H9 (cell line): Measurements from ENCODE around the gene TRIAP1. TPM values are rescaled to one million over a fixed set of nuclear protein-coding genes. Genes with fewer than 3 reads are reported as not detected.
"Not testable (repeated sequence)": the region's sequence is repeated elsewhere in the genome, so short reads cannot be mapped to it uniquely, and the experiment has no call there.

Source experiments
- DNase-seq: peaks from one replicate; pipeline ENCODE4 v3.0.0-alpha.2; 2017
- H2AFZ ChIP-seq: one replicate; pipeline ENCODE4 v1.6.1; 2013; ENCODE audit warnings: mild to moderate bottlenecking, low read length, control low read depth, moderate library complexity
- H2AK5ac ChIP-seq: 2 replicates; pipeline ENCODE4 v1.6.1; 2013; ENCODE audit warnings: low read length, control low read depth, mixed read lengths; ENCODE audit not compliant: insufficient read length
- H2BK120ac ChIP-seq: one replicate; pipeline ENCODE4 v1.6.1; 2013; ENCODE audit warnings: low read depth, mild to moderate bottlenecking, low read length, control low read depth, inconsistent platforms; ENCODE audit not compliant: poor library complexity, severe bottlenecking
- H2BK12ac ChIP-seq: 2 replicates; pipeline ENCODE4 v1.6.1; 2013; ENCODE audit warnings: low read length, control low read depth, mixed read lengths, low read depth; ENCODE audit not compliant: insufficient read length
- H2BK15ac ChIP-seq: 2 replicates; pipeline ENCODE4 v1.6.1; 2013; ENCODE audit warnings: low read depth, low read length, control low read depth
- H2BK20ac ChIP-seq: one replicate; pipeline ENCODE4 v1.6.1; 2013; ENCODE audit warnings: low read depth, mild to moderate bottlenecking, low read length, control low read depth, inconsistent platforms; ENCODE audit not compliant: poor library complexity, severe bottlenecking
- H2BK5ac ChIP-seq: 2 replicates; pipeline ENCODE4 v1.6.1; 2013; ENCODE audit warnings: low read length, control low read depth, mixed read lengths; ENCODE audit not compliant: insufficient read length
- H3K14ac ChIP-seq: 2 replicates; pipeline ENCODE4 v1.6.1; 2013; ENCODE audit warnings: low read length, control low read depth; ENCODE audit not compliant: insufficient read depth
- H3K18ac ChIP-seq: 2 replicates; pipeline ENCODE4 v1.6.1; 2013; ENCODE audit warnings: low read depth, mild to moderate bottlenecking, mixed read lengths, low read length, control low read depth; ENCODE audit not compliant: insufficient read length
- H3K23ac ChIP-seq: 2 replicates; pipeline ENCODE4 v1.6.1; 2013; ENCODE audit warnings: low read length, control low read depth, mixed read lengths, low read depth; ENCODE audit not compliant: insufficient read length
- H3K23me2 ChIP-seq: 2 replicates; pipeline ENCODE4 v1.6.1; 2013; ENCODE audit warnings: low read depth, mild to moderate bottlenecking, mixed read lengths, low read length, control low read depth; ENCODE audit not compliant: insufficient read length, poor library complexity, severe bottlenecking
- H3K27ac ChIP-seq: 2 replicates; pipeline ENCODE4 v1.5.1; 2013; ENCODE audit warnings: low read length, control low read depth, mixed read lengths, low read depth; ENCODE audit not compliant: insufficient read length
- H3K27me3 ChIP-seq: 2 replicates; pipeline ENCODE4 v1.6.1; 2013; ENCODE audit warnings: low read length, control low read depth, inconsistent platforms; ENCODE audit not compliant: insufficient read depth
- H3K4ac ChIP-seq: 2 replicates; pipeline ENCODE4 v1.6.1; 2013; ENCODE audit warnings: low read depth, mild to moderate bottlenecking, control low read depth, inconsistent platforms, low read length, moderate library complexity
- H3K4me1 ChIP-seq: 2 replicates; pipeline ENCODE4 v1.6.1; 2013; ENCODE audit warnings: low read length, control low read depth, inconsistent platforms; ENCODE audit not compliant: insufficient read depth
- H3K4me2 ChIP-seq: 2 replicates; pipeline ENCODE4 v1.6.1; 2013; ENCODE audit warnings: low read length, control low read depth, mixed read lengths; ENCODE audit not compliant: insufficient read length, insufficient read depth
- H3K56ac ChIP-seq: 2 replicates; pipeline ENCODE4 v1.6.1; 2013; ENCODE audit warnings: low read depth, mild to moderate bottlenecking, mixed read lengths, low read length, control low read depth; ENCODE audit not compliant: insufficient read length
- H3K79me1 ChIP-seq: 2 replicates; pipeline ENCODE4 v1.6.1; 2013; ENCODE audit warnings: low read depth, mild to moderate bottlenecking, moderate library complexity, low read length, control low read depth, inconsistent platforms; ENCODE audit not compliant: insufficient read depth, poor library complexity, severe bottlenecking
- H3K79me2 ChIP-seq: 2 replicates; pipeline ENCODE4 v1.6.1; 2013; ENCODE audit warnings: low read length, control low read depth, inconsistent platforms; ENCODE audit not compliant: insufficient read depth
- H3K9ac ChIP-seq: 2 replicates; pipeline ENCODE4 v1.6.1; 2013; ENCODE audit warnings: low read length, control low read depth, mixed read lengths; ENCODE audit not compliant: insufficient read length; ENCODE audit errors: extremely low read depth
- H3K9me3 ChIP-seq: one replicate; pipeline ENCODE4 v1.6.1; 2013; ENCODE audit warnings: low read depth, low read length, inconsistent platforms; ENCODE audit not compliant: control insufficient read depth
- H3T11ph ChIP-seq: one replicate; pipeline ENCODE4 v1.6.1; 2013; ENCODE audit warnings: mild to moderate bottlenecking, low read length, control low read depth, inconsistent platforms
- H4K20me1 ChIP-seq: one replicate; pipeline ENCODE4 v1.6.1; 2013; ENCODE audit not compliant: control insufficient read depth, insufficient read length, insufficient read depth
- H4K5ac ChIP-seq: 2 replicates; pipeline ENCODE4 v1.6.1; 2013; ENCODE audit warnings: low read depth, mild to moderate bottlenecking, mixed read lengths, low read length, control low read depth; ENCODE audit not compliant: insufficient read length
- H4K8ac ChIP-seq: replicated peaks from 2 replicates; pipeline ENCODE4 v1.6.1; 2013; ENCODE audit warnings: low read length, control low read depth, mixed read lengths, low read depth; ENCODE audit not compliant: insufficient read length
- H4K91ac ChIP-seq: 2 replicates; pipeline ENCODE4 v1.6.1; 2013; ENCODE audit warnings: low read depth, mild to moderate bottlenecking, moderate library complexity, mixed read lengths, low read length, control low read depth; ENCODE audit not compliant: insufficient read length
- H3K27ac Mint-ChIP-seq, 3 experiments: 2 replicates in 2 of 3; 3 replicates in 1 of 3; pipeline ENCODE4 v1.8.0; 2020 to 2021; ENCODE audit warnings: mixed read lengths in 3 of 3, mild to moderate bottlenecking in 1 of 3, moderate library complexity in 1 of 3
- H3K27me3 Mint-ChIP-seq: 2 replicates; pipeline ENCODE4 v1.8.0; 2021; ENCODE audit warnings: low read depth, mild to moderate bottlenecking, moderate library complexity, mixed read lengths
- H3K36me3 Mint-ChIP-seq, 3 experiments: 2 replicates in 2 of 3; 3 replicates in 1 of 3; pipeline ENCODE4 v1.8.0; 2020 to 2021; ENCODE audit warnings: low read depth in 3 of 3, mixed read lengths in 3 of 3; ENCODE audit not compliant: insufficient read depth in 1 of 3
- H3K4me1 Mint-ChIP-seq, 2 experiments: 2 replicates each; pipeline ENCODE4 v1.8.0; 2020; ENCODE audit warnings: mixed read lengths in 2 of 2
- H3K4me3 Mint-ChIP-seq, 2 experiments: 2 replicates in 1 of 2; 3 replicates in 1 of 2; pipeline ENCODE4 v1.8.0; 2020 to 2021; ENCODE audit warnings: mild to moderate bottlenecking in 2 of 2, mixed read lengths in 2 of 2, moderate library complexity in 1 of 2
- H3K9me3 Mint-ChIP-seq, 2 experiments: 2 replicates in 1 of 2; 3 replicates in 1 of 2; pipeline ENCODE4 v1.8.0; 2020; ENCODE audit warnings: mild to moderate bottlenecking in 2 of 2, mixed read lengths in 2 of 2, moderate library complexity in 1 of 2
- WGBS: extraction: QIAGEN DNeasy Blood & Tissue Kit; methylation state at CpG from one replicate; pipeline ENCODE4 v1.1.7; 2013; ENCODE audit warnings: missing lambda C conversion rate, low lambda C conversion rate, mixed read lengths; ENCODE audit not compliant: insufficient read length; ENCODE audit errors: extremely low coverage; 5-methylcytosine and 5-hydroxymethylcytosine counted together
- total RNA-seq: library from RNA; stranded (reverse); gene quantifications from 2 replicates; pipeline ENCODE4 v1.2.1, GENCODE V29; 2021
- TF ChIP-seq, protein P1 (sequence below): fragments of 200-600 bp; sonication (generic); conservative IDR thresholded peaks from 3 replicates; pipeline ENCODE4 v1.8.0; 2021; ENCODE audit warnings: antibody characterized with exemption, mild to moderate bottlenecking

The TRIAP1 gene
- total RNA-seq, 1 experiment from 2014 or later = 70.4 TPM

DNA sequence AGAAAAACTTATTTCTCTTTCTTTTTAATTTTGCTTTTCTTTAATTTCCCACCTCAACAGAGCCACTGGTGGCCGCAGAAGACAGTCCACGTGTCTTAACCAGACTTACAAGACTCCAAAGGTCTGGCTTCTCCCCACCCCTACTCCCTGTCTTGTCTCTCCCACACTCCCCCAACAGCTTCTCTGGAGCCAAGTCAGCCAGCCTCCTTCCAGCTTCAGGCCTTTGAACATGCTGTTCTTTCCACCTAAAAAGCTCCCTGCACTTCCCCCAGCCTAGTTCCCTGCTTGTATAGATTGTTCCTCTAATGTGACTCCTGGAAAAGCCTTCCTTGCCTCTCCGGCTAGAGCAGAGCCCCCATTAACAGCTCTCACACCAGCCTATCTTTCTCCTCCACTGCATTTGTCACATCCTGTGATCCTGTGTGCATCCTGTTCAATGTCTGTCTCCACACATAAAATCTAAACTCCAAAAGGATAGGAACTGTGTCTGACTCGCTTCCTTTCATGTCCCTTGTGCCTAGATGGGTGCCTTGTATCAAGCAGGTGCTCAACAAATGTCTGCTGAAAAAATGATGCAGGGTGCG, 42.0 kb upstream of the TRIAP1 start:
- Mint-ChIP-seq H3K4me3 (no peak overlapping the region), H3K27me3 (no peaks in the 10 kb centered on the region), H3K27ac (peak overlapping the region in 2 of 3 experiments; percentile 14 to 46; a peak in 4 of 7 replicates), H3K4me1 (no peaks in the 10 kb centered on the region), H3K36me3 (peaks cover 0 to 11% (median 6%) of the 10 kb centered on the region in 3 experiments; a peak in 6 of 7 replicates), H3K9me3 (no peaks in the 10 kb centered on the region)
- no peak overlapping the region for H3K18ac ChIP-seq
- H3K14ac ChIP-seq = no peak overlapping the region
- H3K9ac ChIP-seq = no peak overlapping the region
- no peak for DNase-seq
- no peak overlapping the region for H3K4ac ChIP-seq
- H2AK5ac ChIP-seq = no peak overlapping the region
- H3K56ac ChIP-seq = no peak overlapping the region
- H3K9me3 ChIP-seq = no peaks in the 10 kb centered on the region
- H2BK20ac ChIP-seq = no peak overlapping the region
- TF ChIP-seq, protein P1, sequence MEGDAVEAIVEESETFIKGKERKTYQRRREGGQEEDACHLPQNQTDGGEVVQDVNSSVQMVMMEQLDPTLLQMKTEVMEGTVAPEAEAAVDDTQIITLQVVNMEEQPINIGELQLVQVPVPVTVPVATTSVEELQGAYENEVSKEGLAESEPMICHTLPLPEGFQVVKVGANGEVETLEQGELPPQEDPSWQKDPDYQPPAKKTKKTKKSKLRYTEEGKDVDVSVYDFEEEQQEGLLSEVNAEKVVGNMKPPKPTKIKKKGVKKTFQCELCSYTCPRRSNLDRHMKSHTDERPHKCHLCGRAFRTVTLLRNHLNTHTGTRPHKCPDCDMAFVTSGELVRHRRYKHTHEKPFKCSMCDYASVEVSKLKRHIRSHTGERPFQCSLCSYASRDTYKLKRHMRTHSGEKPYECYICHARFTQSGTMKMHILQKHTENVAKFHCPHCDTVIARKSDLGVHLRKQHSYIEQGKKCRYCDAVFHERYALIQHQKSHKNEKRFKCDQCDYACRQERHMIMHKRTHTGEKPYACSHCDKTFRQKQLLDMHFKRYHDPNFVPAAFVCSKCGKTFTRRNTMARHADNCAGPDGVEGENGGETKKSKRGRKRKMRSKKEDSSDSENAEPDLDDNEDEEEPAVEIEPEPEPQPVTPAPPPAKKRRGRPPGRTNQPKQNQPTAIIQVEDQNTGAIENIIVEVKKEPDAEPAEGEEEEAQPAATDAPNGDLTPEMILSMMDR = no peak
- H4K8ac ChIP-seq = no peak overlapping the region
- no peak overlapping the region for H3K27ac ChIP-seq
- H2BK12ac ChIP-seq = no peak overlapping the region
- no peaks in the 10 kb centered on the region for H3K23me2 ChIP-seq
- no peaks in the 10 kb centered on the region for H3K4me1 ChIP-seq
- no peak overlapping the region for H4K5ac ChIP-seq
- no peak overlapping the region for H3K4me2 ChIP-seq
- no peak overlapping the region for H3K23ac ChIP-seq
- no peak overlapping the region for H4K91ac ChIP-seq
- H2AFZ ChIP-seq = no peak overlapping the region
- H3T11ph ChIP-seq = no peak overlapping the region
- no peaks in the 10 kb centered on the region for H3K79me1 ChIP-seq
- WGBS = no CpG with 5 or more reads among the region's 5 CpGs
- H3K79me2 ChIP-seq = no peaks in the 10 kb centered on the region
- H3K27me3 ChIP-seq = no peaks in the 10 kb centered on the region
- no peaks in the 10 kb centered on the region for H4K20me1 ChIP-seq
- H2BK5ac ChIP-seq = no peak overlapping the region
- no peak overlapping the region for H2BK120ac ChIP-seq
- H2BK15ac ChIP-seq = no peak overlapping the region

DNA sequence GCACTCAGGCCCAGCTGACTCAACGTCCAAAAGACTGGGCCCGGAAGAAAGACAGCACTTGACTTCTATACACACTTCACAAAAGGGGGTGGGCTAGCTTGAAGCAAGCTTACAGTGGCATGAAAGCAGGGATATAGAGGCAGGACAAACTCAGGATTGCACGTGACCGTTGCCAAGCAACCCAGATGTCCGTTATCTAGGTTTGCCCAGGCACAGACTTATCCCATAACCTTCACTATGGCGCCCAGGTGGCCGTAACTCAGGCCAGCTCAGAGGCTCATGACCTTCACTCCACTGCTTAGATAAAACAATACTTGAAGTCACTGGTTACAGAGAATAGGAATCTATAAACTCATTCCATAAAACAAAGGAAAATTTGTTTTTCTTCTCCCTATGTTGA, 41.4 kb upstream of the TRIAP1 start:
- H3K79me1 ChIP-seq, H2BK15ac ChIP-seq, H3K18ac ChIP-seq, H3K79me2 ChIP-seq, H3K27me3 Mint-ChIP-seq, H3K27ac ChIP-seq, H3K4me3 Mint-ChIP-seq, H2BK12ac ChIP-seq, H4K20me1 ChIP-seq, H3K4me1 ChIP-seq, H3K9me3 Mint-ChIP-seq, H2AK5ac ChIP-seq, H3K4me1 Mint-ChIP-seq, H3K27me3 ChIP-seq, H3K4me2 ChIP-seq, H2BK20ac ChIP-seq, H4K91ac ChIP-seq, H2AFZ ChIP-seq, H3K23ac ChIP-seq, H3T11ph ChIP-seq, H2BK120ac ChIP-seq, H3K27ac Mint-ChIP-seq, H3K9ac ChIP-seq, H3K56ac ChIP-seq, H3K9me3 ChIP-seq, H4K8ac ChIP-seq, H3K23me2 ChIP-seq, DNase-seq, H3K4ac ChIP-seq, H2BK5ac ChIP-seq, H4K5ac ChIP-seq, H3K14ac ChIP-seq: not testable (repeated sequence)
- WGBS = no CpG with 5 or more reads among the region's 7 CpGs
- H3K36me3 Mint-ChIP-seq = peaks cover 0 to 11% (median 6%) of the 10 kb centered on the region in 3 experiments; a peak in 6 of 7 replicates
